ENCODE data around the gene TMEM25.

The TMEM25 gene

GRCh38 chr11:118581057-118581456 is 50.1 kb downstream of the TMEM25 start:
- H3K4me3 ChIP-seq (ENCODE audit: low read depth, low read length), result no peak overlapping the region
- TF ChIP-seq CTCF (IDR thresholded peaks at IDR 0.05; ENCODE audit: insufficient read depth, low read depth, low read length, missing control alignments), result no peak
- no peak for DNase-seq (ENCODE audit: low read depth)
